Measurements from ENCODE around the gene CCDC74B. TPM values are rescaled to one million over a fixed set of nuclear protein-coding genes. Genes with fewer than 3 reads are reported as not detected.
"Not testable (repeated sequence)": the region's sequence is repeated elsewhere in the genome, so short reads cannot be mapped to it uniquely, and the experiment has no call there.

CCDC74B gene
- total RNA-seq, 1 experiment from 2014 or later, result 26.5 TPM

DNA sequence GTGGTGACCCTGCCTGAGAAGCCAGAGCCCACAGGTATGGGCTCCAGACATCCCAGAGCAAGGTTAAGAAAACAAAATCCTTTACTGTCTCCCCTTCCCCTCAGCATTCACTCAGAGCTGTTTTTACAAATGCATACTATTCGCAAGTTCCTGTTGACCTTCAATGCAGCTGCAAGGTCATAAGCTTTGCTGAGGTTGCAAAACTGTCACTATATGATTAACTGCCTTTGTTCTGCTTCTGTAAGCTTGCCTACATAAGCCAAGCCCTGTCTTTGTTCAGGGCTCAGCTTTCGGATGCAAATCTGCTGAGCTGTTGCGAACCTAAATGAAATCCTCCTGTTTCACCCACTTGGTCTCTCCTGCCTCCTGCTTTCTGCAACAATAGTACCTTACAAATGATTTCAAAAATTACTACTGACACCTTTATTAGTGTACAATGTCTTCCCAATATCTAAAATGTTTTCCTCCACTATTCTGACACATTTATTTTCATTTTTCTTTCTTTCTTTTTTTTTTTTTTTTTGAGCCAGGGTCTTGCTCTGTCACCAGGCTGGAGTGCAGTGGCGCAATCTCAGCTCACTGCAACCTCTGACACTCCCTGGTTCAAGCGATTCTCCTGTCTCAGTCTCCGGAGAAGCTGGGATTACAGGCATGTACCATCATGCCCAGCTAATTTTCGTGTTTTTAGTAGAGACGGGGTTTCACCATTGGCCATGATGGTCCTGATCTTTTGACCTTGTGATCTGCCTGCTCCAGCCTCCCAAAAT lies 42.1 kb downstream of the CCDC74B start:
- DNase-seq (ENCODE audit: low read depth), result not testable (repeated sequence)

Other genes with a start within 250 kb of the CCDC74B start
- gene RAB6C, start 165.4 kb downstream of the CCDC74B start, total RNA-seq (2014; rRNA removed), result not detected in 2 replicates
- gene POTEF, start 15.9 kb downstream of the CCDC74B start, total RNA-seq (2014; rRNA removed), result not detected in 2 replicates
- gene SMPD4, start 36.5 kb upstream of the CCDC74B start, total RNA-seq (2014; rRNA removed), result 41.6 and 42.5 TPM in 2 replicates
- 157 and 161 TPM in 2 replicates for gene MZT2B, start 37.1 kb upstream of the CCDC74B start, total RNA-seq (2014; rRNA removed)
- gene TUBA3E, start 53.3 kb upstream of the CCDC74B start, total RNA-seq (2014; rRNA removed), result 0.29 TPM in 1 of 2 replicates, not detected in the other
- 114 and 150 TPM in 2 replicates for gene IMP4, start 197.8 kb upstream of the CCDC74B start, total RNA-seq (2014; rRNA removed)
- gene PTPN18, start 210.9 kb upstream of the CCDC74B start, total RNA-seq (2014; rRNA removed), result 29.2 and 39.4 TPM in 2 replicates

Data from LHCN-M2 (cell line).